Brain microvascular endothelial cell (primary cell): Measurements from ENCODE around the gene WDFY1.

ENCODE experiments used
- DNase-seq: peaks from one replicate; pipeline ENCODE4 v3.0.0-alpha.2; 2020
- H3K27ac ChIP-seq: fragments of 250-450 bp; sonication (Bioruptor Pico); 2 replicates; pipeline ENCODE4 v1.5.1; 2020; ENCODE audit warnings: mild to moderate bottlenecking, moderate library complexity
- H3K27me3 ChIP-seq: fragments of 250-450 bp; sonication (Bioruptor Pico); replicated peaks from 2 replicates; pipeline ENCODE4 v1.5.1; 2020; ENCODE audit warnings: mild to moderate bottlenecking
- H3K36me3 ChIP-seq: fragments of 250-450 bp; sonication (Bioruptor Pico); replicated peaks from 2 replicates; pipeline ENCODE4 v1.5.1; 2020; ENCODE audit warnings: mild to moderate bottlenecking
- H3K4me3 ChIP-seq: 2 replicates; pipeline ENCODE4 v1.5.1; 2011; ENCODE audit warnings: low read depth, mild to moderate bottlenecking, control low read depth, low read length, moderate library complexity
- CTCF ChIP-seq: IDR thresholded peaks from 2 replicates; pipeline ENCODE4 v1.5.1; 2011; ENCODE audit warnings: low read depth, mild to moderate bottlenecking, moderate library complexity, low read length, control low read depth, inconsistent platforms; ENCODE audit errors: missing control alignments
- in situ Hi-C: cut with HindIII; loops from 2 replicates; pipeline ENCODE4 v1.10.0; 2017; ENCODE audit warnings: low sequenced_read_pairs, low pct_ligation_motif_present

WDFY1 gene

GRCh38 chr2:223969856-223970255, 24.7 kb upstream of the WDFY1 start:
- Histone ChIP-seq H3K36me3 (peaks cover 7% of the 10 kb centered on the region), H3K27ac (no peak overlapping the region), H3K27me3 (no peaks in the 10 kb centered on the region), H3K4me3 (no peak overlapping the region)
- no peak for TF ChIP-seq CTCF
- peak; percentile 16 for DNase-seq
- in situ Hi-C loops = no loop called here

GRCh38 chr2:223969315-223969714, 24.2 kb upstream of the WDFY1 start:
- Histone ChIP-seq H3K27ac (no peak overlapping the region), H3K4me3 (no peak overlapping the region), H3K27me3 (no peaks in the 10 kb centered on the region), H3K36me3 (peaks cover 7% of the 10 kb centered on the region)
- no peak for DNase-seq
- TF ChIP-seq CTCF = no peak
- in situ Hi-C loops = no loop called here

GRCh38 chr2:223967981-223968380, 22.8 kb upstream of the WDFY1 start:
- TF ChIP-seq CTCF = no peak
- DNase-seq = no peak
- no peaks in the 10 kb centered on the region for H3K27me3 ChIP-seq
- H3K4me3 ChIP-seq = no peak overlapping the region
- no peak overlapping the region for H3K27ac ChIP-seq
- H3K36me3 ChIP-seq = peaks cover 13% of the 10 kb centered on the region
- in situ Hi-C loops = no loop called here

- H3K27me3 ChIP-seq = no peaks in the 10 kb centered on the region
- peaks cover 12% of the 10 kb centered on the region for H3K36me3 ChIP-seq
- TF ChIP-seq CTCF = no peak
- DNase-seq = no peak
- no peak overlapping the region for H3K4me3 ChIP-seq
- in situ Hi-C loops = no loop called here
- H3K27ac ChIP-seq = no peak overlapping the region
These were observed 14.6 kb upstream of the WDFY1 start for GRCh38 chr2:223959688-223960087.

- in situ Hi-C loops = no loop called here
- no peak for TF ChIP-seq CTCF
- H3K27ac ChIP-seq = peak within 1 kb of the TSS; percentile 46
- peak; percentile 94 for DNase-seq
- H3K36me3 ChIP-seq = peaks cover 7% of the 10 kb centered on the region
- H3K4me3 ChIP-seq = peak within 1 kb of the TSS; percentile 85
- no peaks in the 10 kb centered on the region for H3K27me3 ChIP-seq
These were observed 12.1 kb upstream of the WDFY1 start, which contains the start of gene MRPL44 for GRCh38 chr2:223957092-223957851. MRPL44 (plus strand) TSS chr2:223957463; CDS start chr2:223957473, 10 bp downstream.

GRCh38 chr2:223956300-223956699, 11.2 kb upstream of the WDFY1 start:
- in situ Hi-C loops = no loop called here
- no peaks in the 10 kb centered on the region for H3K27me3 ChIP-seq
- no peak for DNase-seq
- no peak for TF ChIP-seq CTCF
- H3K36me3 ChIP-seq = peaks cover 7% of the 10 kb centered on the region
- H3K27ac ChIP-seq = no peak overlapping the region
- no peak overlapping the region for H3K4me3 ChIP-seq
